Left lung (tissue), 10 donors: ENCODE results near the gene UNC79. TPM values are rescaled to one million over a fixed set of nuclear protein-coding genes. Genes with fewer than 3 reads are reported as not detected.

Source experiments
- ATAC-seq: fragments of 200-7000 bp; cut with Tn5 transposase; one replicate; pipeline ENCODE4 v1.9.1; 2020; ENCODE audit warnings: moderate library complexity
- DNase-seq, 4 donors: peaks; one replicate each; pipeline ENCODE4 v3.0.0-alpha.2; 2013 to 2020
- H3K27ac ChIP-seq, 2 donors: fragments of 200-600 bp; sonication (generic) in 1 of 2; one replicate each; pipeline versions ENCODE4 v1.5.0 to v1.8.0; 2020 to 2021
- H3K27me3 ChIP-seq, 2 donors: fragments of 200-600 bp; sonication (generic) in 1 of 2; one replicate each; pipeline versions ENCODE4 v1.5.0 to v1.8.0; 2020 to 2021
- H3K36me3 ChIP-seq, 2 donors: fragments of 200-600 bp; sonication (generic) in 1 of 2; one replicate each; pipeline versions ENCODE4 v1.5.0 to v1.8.0; 2020 to 2021
- H3K4me1 ChIP-seq, 2 donors: fragments of 200-600 bp; one replicate each; pipeline ENCODE4 v1.8.0; 2021
- H3K4me3 ChIP-seq, 2 donors: fragments of 200-600 bp; sonication (generic) in 1 of 2; one replicate each; pipeline versions ENCODE4 v1.5.0 to v1.8.0; 2020 to 2021; ENCODE audit warnings: mild to moderate bottlenecking in 1 of 2
- H3K9me3 ChIP-seq, 2 donors: fragments of 200-600 bp; sonication (generic) in 1 of 2; one replicate each; pipeline versions ENCODE4 v1.5.0 to v1.8.0; 2020 to 2021
- intact Hi-C, 2 donors: fragments of 100-400 bp; cut with DNase I; formaldehyde crosslinking; loops; one replicate each; pipeline versions ENCODE4 v1.11.2 to v1.14.2; 2022
- polyA plus RNA-seq, 6 donors: library from polyadenylated mRNA; unstranded; fragments of 120-200 nt; gene quantifications; one replicate each; pipeline ENCODE4 v1.2.1, GENCODE V29; 2013; ENCODE audit not compliant: insufficient read length in 6 of 6
- total RNA-seq, 2 donors: library from RNA; stranded (reverse); fragmentation: NEBNext Ultra II Directional; extraction: Animal tissue kit (Norgen Biotek cat#: 25700); gene quantifications; one replicate each; pipeline ENCODE4 v1.2.1, GENCODE V29; 2021
- TF ChIP-seq, protein P1 (sequence below), 2 donors: fragments of 200-600 bp; sonication (generic) in 1 of 2; IDR thresholded peaks; one replicate each; pipeline versions ENCODE4 v1.5.0 to v1.8.0; 2021; ENCODE audit warnings: antibody characterized with exemption in 2 of 2
- donor health status: DM: no; HTN: yes; CAD: no.
- donor health status: DM: no; HTN: no; CAD: no.

The UNC79 gene
- total and polyA plus RNA-seq, 8 donors, result 0.13 to 0.65 (median 0.46) TPM

DNA sequence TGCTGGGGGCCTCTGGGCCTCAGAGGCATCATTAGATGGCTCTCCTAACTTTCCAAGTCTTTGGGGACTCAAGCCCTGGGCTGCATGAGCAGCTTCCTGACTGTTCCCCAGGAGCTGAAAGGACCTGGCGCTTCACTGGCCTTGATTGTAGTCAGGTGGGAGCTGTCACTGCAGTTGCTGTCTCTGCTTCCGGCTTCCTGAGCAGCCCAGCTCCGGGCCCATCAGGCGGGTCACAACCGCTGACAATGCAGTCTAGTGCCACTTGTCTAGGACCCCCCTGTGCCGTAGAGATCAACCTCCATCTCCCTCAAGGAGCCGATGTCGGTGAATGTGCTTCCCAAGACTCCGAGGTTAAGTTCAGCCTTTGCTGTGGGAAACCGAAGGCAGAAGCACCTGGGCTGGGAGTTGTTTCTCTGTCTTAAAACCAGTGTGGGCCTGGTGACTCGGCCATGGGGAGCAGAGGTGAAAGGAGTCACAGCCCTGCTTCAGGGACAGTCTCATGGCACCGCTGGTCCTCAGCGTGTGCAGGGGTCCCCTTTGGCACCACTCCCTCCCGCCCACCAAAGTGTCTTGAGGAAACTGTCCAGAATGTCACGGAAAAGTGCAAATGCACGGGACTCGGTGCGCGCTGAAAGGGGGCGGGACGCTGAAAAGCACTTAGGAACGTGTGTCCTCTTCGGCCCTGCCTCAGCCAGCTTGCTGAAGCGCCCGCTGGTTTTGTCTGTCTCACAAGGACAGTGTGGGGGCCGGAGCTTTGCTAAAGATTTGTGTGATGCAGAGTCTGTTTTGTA is 312.7 kb downstream of the UNC79 start:
- TF ChIP-seq, protein P1, sequence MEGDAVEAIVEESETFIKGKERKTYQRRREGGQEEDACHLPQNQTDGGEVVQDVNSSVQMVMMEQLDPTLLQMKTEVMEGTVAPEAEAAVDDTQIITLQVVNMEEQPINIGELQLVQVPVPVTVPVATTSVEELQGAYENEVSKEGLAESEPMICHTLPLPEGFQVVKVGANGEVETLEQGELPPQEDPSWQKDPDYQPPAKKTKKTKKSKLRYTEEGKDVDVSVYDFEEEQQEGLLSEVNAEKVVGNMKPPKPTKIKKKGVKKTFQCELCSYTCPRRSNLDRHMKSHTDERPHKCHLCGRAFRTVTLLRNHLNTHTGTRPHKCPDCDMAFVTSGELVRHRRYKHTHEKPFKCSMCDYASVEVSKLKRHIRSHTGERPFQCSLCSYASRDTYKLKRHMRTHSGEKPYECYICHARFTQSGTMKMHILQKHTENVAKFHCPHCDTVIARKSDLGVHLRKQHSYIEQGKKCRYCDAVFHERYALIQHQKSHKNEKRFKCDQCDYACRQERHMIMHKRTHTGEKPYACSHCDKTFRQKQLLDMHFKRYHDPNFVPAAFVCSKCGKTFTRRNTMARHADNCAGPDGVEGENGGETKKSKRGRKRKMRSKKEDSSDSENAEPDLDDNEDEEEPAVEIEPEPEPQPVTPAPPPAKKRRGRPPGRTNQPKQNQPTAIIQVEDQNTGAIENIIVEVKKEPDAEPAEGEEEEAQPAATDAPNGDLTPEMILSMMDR (IDR thresholded peaks at IDR 0.05), result no peak
- H3K27me3 ChIP-seq, result peaks cover 0 to 26% of the 10 kb centered on the region in 2 donors
- H3K9me3 ChIP-seq, result no peaks in the 10 kb centered on the region
- H3K36me3 ChIP-seq, result no peaks in the 10 kb centered on the region
- no peak overlapping the region for H3K27ac ChIP-seq
- intact Hi-C loops, result no loop called here
- ATAC-seq (no peak), DNase-seq (no peak)
- no peak overlapping the region for H3K4me3 ChIP-seq
- no peaks in the 10 kb centered on the region for H3K4me1 ChIP-seq

DNA sequence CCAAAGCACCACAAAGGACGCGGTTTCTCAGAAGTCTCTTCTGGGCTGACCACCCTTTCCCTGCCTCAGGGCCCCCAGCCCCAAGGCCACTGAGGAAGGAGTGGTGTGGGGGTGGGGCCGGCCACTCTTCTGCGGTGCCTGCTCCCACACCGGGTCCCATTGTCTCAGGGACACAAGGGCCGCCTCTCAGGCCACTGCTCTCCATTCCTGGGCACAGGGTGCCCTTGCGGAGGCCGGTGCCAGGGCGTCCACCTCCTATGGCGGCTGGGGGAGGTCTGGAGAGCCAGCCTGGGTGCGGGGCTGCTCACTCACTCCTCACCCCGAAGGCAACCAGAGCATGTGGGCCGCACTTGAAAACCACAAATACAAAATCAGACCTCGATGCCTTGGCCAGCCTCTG is 313.4 kb downstream of the UNC79 start:
- peaks cover 0 to 26% of the 10 kb centered on the region in 2 donors for H3K27me3 ChIP-seq
- no peak for DNase-seq
- no peaks in the 10 kb centered on the region for H3K4me1 ChIP-seq
- intact Hi-C loops, result no loop called here
- H3K27ac ChIP-seq, result no peak overlapping the region
- no peak overlapping the region for H3K4me3 ChIP-seq
- H3K36me3 ChIP-seq, result no peaks in the 10 kb centered on the region
- TF ChIP-seq, protein P1 (IDR thresholded peaks at IDR 0.05), result no peak
- H3K9me3 ChIP-seq, result no peaks in the 10 kb centered on the region
- no peak for ATAC-seq

DNA sequence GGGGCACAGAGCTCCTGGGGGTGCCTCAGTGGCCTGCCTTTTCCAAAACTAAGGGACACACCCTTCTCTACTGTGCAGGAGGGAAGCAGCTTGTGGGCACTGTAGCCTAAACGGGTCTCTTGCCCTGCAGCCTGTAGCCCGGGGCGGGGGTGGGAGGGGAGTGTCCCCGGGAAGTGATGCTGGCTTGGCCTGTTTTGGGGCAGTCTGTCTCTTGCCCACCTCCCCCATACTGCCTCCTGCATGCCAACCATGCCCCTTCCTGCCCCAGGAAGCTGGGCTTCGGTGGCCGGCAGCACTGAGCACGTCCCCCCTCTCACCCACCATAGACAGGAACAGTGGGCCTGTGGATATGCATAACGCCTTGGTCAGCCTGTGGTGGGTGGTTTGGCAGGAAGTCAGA is 314.1 kb downstream of the UNC79 start:
- no peak for DNase-seq
- TF ChIP-seq, protein P1 (IDR thresholded peaks at IDR 0.05), result no peak
- intact Hi-C loops, result no loop called here
- Histone ChIP-seq H3K27me3 (peaks cover 0 to 26% of the 10 kb centered on the region in 2 donors), H3K27ac (no peak overlapping the region), H3K4me1 (no peaks in the 10 kb centered on the region), H3K36me3 (no peaks in the 10 kb centered on the region), H3K9me3 (no peaks in the 10 kb centered on the region), H3K4me3 (no peak overlapping the region)
- ATAC-seq, result no peak

DNA sequence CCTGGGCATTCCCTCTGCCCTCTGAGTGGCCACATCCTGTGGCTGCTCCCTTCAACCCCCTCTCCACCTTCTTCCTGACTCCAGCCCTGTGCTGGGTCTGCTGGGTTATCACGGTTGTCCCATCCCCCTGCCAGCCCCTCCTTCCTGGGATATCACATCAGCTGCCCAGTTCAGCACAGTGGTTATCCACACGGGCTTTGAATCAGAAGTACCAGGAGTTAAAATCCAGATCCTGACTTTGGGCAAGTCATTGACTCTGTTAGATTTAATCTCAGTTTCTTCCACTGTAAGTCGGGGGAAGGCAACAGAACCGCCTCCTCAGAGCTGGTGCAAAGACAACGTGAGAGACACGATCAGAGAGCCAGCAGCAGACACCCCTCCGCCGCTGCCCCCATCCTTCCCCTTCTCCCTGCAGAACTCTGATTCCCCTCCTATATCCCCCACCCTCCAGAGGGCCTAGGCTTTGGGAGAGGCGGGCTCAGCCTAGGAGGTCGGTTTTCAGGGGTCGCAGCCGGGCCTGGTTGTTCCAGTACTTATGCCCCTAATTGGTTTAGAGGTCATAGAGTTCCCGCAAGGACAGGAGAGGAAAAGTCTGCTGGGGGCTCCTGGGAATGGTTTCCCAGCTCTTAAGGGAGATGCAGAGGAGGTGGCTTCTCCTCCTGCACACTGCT is 315.0 kb downstream of the UNC79 start:
- TF ChIP-seq, protein P1 (IDR thresholded peaks at IDR 0.05), result no peak
- Histone ChIP-seq H3K36me3 (no peaks in the 10 kb centered on the region), H3K4me3 (no peak overlapping the region), H3K4me1 (no peaks in the 10 kb centered on the region), H3K9me3 (no peaks in the 10 kb centered on the region), H3K27me3 (peaks cover 0 to 26% of the 10 kb centered on the region in 2 donors), H3K27ac (no peak overlapping the region)
- no peak for ATAC-seq
- no peak for DNase-seq
- intact Hi-C loops, result no loop called here

DNA sequence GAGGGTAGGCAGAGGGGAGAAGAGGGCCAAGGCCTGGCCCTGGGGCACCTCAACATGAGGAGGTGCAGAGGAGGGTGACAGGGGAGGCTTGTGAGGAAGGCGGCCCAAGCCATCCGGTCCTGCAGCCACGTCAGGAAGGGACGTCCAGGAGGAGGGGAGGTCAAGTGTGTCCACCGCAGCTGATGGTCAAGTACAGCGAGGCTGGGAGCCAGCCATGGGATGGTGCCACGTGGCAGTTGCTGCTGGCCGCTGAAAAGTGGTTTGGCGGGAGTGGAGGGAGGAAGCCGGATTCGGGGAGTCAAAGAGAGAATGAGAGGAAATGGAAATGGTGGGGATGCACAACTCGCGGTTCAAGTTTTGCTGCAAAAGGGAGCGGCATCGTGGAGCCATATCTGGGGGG is 316.4 kb downstream of the UNC79 start:
- Histone ChIP-seq H3K4me1 (no peaks in the 10 kb centered on the region), H3K9me3 (no peaks in the 10 kb centered on the region), H3K27ac (no peak overlapping the region), H3K4me3 (no peak overlapping the region), H3K27me3 (peaks cover 0 to 29% of the 10 kb centered on the region in 2 donors), H3K36me3 (no peaks in the 10 kb centered on the region)
- ATAC-seq (no peak), DNase-seq (no peak)
- TF ChIP-seq, protein P1 (IDR thresholded peaks at IDR 0.05), result no peak
- intact Hi-C loops, result no loop called here
